ENCODE data around the gene ZNF827.

GRCh38 chr4:145868637-145869409, 69.8 kb downstream of the ZNF827 start:
- TF ChIP-seq, protein P1, sequence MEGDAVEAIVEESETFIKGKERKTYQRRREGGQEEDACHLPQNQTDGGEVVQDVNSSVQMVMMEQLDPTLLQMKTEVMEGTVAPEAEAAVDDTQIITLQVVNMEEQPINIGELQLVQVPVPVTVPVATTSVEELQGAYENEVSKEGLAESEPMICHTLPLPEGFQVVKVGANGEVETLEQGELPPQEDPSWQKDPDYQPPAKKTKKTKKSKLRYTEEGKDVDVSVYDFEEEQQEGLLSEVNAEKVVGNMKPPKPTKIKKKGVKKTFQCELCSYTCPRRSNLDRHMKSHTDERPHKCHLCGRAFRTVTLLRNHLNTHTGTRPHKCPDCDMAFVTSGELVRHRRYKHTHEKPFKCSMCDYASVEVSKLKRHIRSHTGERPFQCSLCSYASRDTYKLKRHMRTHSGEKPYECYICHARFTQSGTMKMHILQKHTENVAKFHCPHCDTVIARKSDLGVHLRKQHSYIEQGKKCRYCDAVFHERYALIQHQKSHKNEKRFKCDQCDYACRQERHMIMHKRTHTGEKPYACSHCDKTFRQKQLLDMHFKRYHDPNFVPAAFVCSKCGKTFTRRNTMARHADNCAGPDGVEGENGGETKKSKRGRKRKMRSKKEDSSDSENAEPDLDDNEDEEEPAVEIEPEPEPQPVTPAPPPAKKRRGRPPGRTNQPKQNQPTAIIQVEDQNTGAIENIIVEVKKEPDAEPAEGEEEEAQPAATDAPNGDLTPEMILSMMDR (IDR thresholded peaks at IDR 0.05) = no peak
- TF ChIP-seq POLR2AphosphoS5 (IDR thresholded peaks at IDR 0.05) (no peak), POLR2A (IDR thresholded peaks at IDR 0.05) (no peak)
